K562 treated with DMSO at 1 percent for 48 hours (cell line): ENCODE data around the gene ZSCAN5B. TPM values are rescaled to one million over a fixed set of nuclear protein-coding genes. Genes with fewer than 3 reads are reported as not detected.

Source experiments
- total RNA-seq: library from RNA; unstranded; fragments of 300-600 nt; gene quantifications from 2 replicates; pipeline ENCODE4 v1.2.3, GENCODE V29; 2022; ENCODE audit warnings: low replicate concordance; ENCODE audit errors: extremely low read depth

ZSCAN5B gene, protein sequence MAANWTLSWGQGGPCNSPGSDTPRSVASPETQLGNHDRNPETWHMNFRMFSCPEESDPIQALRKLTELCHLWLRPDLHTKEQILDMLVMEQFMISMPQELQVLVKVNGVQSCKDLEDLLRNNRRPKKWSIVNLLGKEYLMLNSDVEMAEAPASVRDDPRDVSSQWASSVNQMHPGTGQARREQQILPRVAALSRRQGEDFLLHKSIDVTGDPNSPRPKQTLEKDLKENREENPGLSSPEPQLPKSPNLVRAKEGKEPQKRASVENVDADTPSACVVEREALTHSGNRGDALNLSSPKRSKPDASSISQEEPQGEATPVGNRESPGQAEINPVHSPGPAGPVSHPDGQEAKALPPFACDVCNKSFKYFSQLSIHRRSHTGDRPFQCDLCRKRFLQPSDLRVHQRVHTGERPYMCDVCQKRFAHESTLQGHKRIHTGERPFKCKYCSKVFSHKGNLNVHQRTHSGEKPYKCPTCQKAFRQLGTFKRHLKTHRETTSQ
- total RNA-seq = not detected in 2 replicates

DNA sequence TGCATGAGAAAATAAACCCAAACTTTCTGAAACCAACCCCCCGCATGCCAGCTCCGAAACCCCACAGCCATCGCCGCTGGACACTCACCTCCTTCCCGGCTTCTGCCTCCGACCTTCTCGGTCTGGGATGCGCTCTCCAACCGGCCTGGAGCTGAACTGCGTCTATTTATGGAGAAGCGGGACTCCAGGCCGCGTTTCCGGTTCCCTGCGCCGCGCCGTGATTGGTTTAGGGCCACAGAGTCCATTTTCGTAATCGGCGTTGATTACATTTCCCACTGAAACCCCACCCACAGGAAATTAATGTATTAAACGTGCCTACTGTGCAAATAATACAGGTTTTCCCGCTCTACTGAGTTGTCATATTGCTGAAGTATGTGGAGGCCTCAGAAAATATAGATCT, at the start of gene ZSCAN5B:
Gene ZSCAN5B, minus strand, starts transcription at position 138 of the 400 bp plus-strand sequence. CDS start 4,731 bp downstream, outside the sequence.

GRCh38 chr19:56201973-56202372, 4.4 kb upstream of the ZSCAN5B start, which contains the start of gene ZSCAN5C:
TSS of gene ZSCAN5C (plus strand) at chr19:56202273. CDS start at chr19:56205914, 3,641 bp downstream.

GRCh38 chr19:56175861-56176307, 21.7 kb downstream of the ZSCAN5B start, which contains the start of gene GALP:
TSS of gene GALP (plus strand) at chr19:56176008. CDS start at chr19:56177109, 1,101 bp downstream.

DNA sequence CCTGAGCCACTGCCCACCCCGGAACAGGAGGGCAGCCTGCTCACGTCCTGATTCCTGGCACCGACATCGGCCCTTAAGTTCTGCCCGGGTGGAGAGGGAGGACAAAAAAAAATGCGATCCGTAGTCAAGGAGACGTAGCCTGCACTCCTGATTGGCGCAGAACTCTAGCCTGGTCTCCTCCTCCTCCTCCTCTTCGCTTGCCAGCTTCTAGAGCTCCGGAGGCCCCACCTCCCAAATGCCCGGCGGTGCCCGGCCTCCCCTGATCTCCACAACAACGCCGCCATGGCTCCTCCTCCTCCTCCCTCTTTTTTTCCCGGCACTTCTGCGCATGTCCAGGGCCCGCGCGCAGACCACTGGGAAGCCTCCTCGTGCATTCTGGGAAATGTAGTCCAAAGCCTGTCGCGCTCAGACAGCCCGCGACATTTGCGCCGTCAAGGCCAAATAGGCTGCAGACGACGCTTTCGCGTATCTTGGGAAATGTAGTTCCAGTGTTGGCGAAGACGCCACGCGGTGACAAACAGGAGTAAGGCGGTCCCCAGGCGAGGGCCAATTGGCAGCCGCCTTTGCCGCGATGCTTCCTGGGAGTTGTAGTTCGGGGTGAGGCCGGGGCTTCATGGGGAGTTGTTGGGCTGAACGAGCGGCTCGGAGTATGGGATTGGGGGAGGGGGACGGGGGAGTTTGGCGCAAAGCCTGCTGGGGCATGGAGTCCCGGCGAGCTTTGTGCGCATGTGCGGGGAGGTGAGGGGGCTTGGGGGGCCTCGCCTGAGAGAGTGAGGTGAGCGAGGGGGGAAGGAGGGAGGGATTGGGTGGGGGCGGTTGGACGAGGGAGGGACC, 56.8 kb downstream of the ZSCAN5B start, which contains the start of gene ZNF444:
Gene ZNF444, plus strand, starts transcription at position 705 of the 834 bp plus-strand sequence. CDS start 5,625 bp downstream, outside the sequence.

Other genes with a start within 250 kb of the ZSCAN5B start
- gene NLRP8, start 250.0 kb downstream of the ZSCAN5B start, total RNA-seq = not detected in 2 replicates
- gene NLRP5, start 211.0 kb downstream of the ZSCAN5B start, total RNA-seq = not detected in 2 replicates
- not detected in 2 replicates for gene ZNF787, start 76.5 kb downstream of the ZSCAN5B start, total RNA-seq
- gene ZNF444, start 56.5 kb downstream of the ZSCAN5B start, total RNA-seq = not detected in 2 replicates
- not detected in 2 replicates for gene GALP, start 21.8 kb downstream of the ZSCAN5B start, total RNA-seq
- gene ZSCAN5C, start 4.5 kb upstream of the ZSCAN5B start, total RNA-seq = not detected in 2 replicates
- not detected in 2 replicates for gene EDDM13, start 75.0 kb upstream of the ZSCAN5B start, total RNA-seq
- gene ZSCAN5A, start 117.1 kb upstream of the ZSCAN5B start, total RNA-seq = not detected in 2 replicates
- gene ZNF582, start 195.8 kb upstream of the ZSCAN5B start, total RNA-seq = not detected in 2 replicates
- not detected in 2 replicates for gene ZNF583, start 206.5 kb upstream of the ZSCAN5B start, total RNA-seq